NCI-H748 (cell line): ENCODE data around the gene FOXI1.
A peak's percentile ranks its signal among the peaks of the same experiment; 100 is the strongest.

Experiments used
- DNase-seq: peaks from one replicate; lab custom pipeline; 2025; ENCODE audit not compliant: unreplicated experiment; lab: John Stamatoyannopoulos, UW

FOXI1 gene

DNA sequence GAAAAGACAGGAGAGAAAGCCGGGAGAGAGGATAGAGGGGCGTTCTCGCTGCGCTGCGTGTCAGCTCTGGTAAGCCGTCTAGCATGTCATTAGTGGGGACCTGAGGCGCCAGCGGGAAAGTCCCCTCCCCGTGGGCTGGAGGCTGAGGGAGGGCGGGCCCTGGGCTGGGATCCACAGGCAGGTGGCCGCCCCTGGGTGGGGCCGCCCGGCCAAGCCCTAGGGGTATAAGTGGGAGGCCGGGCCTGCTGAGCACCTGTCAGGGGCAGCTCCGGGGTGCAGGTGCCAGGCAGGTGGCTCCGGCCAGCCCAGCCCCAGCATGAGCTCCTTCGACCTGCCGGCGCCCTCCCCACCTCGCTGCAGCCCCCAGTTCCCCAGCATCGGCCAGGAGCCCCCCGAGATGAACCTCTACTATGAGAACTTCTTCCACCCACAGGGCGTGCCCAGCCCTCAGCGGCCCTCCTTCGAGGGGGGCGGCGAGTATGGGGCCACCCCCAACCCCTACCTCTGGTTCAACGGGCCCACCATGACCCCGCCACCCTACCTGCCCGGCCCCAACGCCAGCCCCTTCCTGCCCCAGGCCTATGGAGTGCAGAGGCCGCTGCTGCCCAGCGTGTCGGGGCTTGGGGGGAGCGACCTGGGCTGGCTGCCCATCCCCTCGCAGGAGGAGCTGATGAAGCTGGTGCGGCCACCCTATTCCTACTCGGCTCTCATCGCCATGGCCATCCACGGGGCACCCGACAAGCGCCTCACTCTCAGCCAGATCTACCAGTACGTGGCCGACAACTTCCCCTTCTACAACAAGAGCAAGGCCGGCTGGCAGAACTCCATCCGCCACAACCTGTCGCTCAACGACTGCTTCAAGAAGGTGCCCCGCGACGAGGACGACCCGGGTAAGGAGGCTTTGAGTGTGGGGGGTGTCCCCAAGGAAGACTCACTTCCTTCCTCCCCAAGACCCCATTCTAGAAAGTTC, at the start of gene FOXI1:
FOXI1 (plus strand) TSS at position 256 of the 970 bp plus-strand sequence; CDS start at position 317, 61 bp downstream.
- peak; percentile 90 for DNase-seq

- no peak for DNase-seq
These were observed 49.0 kb upstream of the FOXI1 start for GRCh38 chr5:170056561-170057267.

DNA sequence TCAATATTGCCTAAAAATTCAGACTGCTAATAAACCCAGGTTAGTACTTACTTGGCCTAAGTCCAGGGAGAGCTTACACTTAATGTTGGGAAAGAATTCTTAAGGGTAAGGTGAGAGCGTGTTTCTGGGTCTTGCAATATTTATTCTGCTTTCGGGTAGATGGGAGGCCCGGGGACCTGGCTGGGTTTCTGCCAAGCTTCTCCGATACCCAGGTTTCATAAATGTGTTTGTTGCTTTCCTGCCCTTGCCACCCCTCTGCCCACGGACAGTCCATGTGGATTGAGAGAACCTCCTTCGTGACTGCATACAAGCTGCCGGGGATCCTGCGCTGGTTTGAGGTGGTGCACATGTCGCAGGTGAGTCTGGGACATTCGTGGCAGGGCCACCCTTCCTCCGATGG, 48.4 kb upstream of the FOXI1 start:
- DNase-seq: no peak

DNA sequence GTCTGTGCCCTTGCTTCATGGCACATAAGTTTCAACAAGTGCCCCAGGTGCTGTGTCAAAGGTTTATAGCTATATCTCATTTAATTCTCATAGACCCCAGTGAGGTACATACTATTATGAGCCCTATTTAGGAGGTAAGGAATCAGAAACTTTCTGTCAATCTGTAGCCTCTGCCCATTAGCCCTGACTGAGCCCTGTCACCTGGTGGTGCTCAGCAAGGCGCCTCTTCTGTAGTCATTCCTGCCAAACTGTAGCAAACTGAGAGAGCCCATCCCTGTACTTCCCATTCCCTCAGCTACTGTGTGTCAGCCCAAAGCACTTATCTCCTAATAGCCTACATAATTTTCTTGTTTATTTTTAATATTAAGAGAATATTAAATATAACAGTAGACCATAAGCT, 46.5 kb upstream of the FOXI1 start:
- DNase-seq: no peak

- DNase-seq: peak; percentile 25
These were observed 38.5 kb upstream of the FOXI1 start for GRCh38 chr5:170067152-170067551.

- DNase-seq: no peak
These were observed 38.0 kb upstream of the FOXI1 start for GRCh38 chr5:170067574-170068170.

DNA sequence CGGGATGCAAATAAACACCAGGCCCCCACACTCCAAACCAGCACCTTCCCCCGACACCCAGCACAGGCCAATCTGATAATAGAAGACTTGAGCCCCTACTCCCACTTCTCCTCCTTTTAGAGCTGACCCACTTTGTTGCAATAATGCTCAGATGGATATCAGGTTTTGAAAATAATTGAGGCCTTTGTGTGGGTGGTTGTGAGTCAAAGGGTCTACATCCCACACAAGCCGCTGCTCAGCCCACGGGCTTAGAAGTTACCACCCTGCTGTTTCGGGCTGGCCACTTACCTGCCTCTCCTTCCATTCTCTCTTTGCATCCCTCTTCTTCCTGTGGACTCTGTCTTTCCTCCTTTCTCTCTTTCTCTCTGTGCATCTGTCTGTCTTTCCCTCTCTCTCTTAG, 36.2 kb upstream of the FOXI1 start:
- no peak for DNase-seq

DNA sequence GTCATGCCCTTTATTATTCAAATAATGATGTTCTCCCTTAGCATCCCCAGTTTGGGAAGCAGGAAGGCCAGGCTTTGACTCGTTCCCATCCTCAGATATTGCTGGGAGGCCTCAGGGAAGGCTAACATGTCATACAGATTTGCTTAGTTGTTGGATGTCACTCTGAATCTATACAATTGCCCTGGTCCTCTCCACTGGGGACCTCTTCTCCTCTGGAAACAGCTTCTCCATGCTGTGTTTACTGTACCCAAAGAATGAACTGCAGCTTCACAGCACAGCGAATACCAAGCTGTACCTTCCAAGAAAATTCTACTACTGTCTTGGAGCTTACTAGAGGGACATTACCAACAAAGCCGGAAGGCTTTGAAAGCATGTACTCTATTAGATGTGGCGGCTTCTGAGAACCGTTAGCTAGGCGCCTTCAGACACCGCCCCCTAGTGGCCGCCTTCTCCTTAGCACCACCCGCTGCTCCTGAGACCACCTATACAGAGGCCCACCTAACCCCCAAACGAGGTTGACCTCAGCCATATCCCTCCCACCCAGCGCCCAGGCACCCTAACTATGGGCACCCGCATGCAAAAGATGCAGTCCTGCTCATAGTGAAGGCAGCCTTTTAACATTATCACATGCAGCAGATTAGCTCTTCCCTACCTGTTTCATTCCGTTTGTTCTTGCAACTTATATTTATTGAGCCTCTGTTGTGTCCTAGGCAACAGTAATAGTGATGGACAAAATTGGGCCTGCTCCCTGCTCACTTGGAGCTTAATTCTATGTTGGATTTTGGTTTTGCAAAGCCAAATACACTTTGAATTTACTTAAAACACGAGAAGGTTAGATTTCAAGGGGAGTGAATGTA, 34.9 kb upstream of the FOXI1 start:
- no peak for DNase-seq

DNA sequence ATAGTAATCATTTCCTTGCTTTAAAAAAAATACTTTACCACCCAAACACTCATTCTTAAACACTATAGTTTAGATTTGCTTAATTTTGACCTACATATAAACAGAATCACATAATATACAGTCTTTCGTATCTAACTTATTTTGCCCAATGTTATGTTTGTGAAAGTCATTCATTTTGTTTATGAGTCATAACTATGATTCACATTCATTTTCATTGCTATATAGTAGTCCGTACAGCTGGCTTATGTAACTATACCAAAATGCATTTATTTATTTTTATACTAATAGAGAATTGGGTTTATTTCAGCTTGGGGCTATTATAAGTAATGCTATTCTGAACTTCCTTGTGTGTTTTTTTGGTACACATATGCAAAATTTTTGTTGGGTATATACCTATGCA, 33.9 kb upstream of the FOXI1 start:
- no peak for DNase-seq

DNA sequence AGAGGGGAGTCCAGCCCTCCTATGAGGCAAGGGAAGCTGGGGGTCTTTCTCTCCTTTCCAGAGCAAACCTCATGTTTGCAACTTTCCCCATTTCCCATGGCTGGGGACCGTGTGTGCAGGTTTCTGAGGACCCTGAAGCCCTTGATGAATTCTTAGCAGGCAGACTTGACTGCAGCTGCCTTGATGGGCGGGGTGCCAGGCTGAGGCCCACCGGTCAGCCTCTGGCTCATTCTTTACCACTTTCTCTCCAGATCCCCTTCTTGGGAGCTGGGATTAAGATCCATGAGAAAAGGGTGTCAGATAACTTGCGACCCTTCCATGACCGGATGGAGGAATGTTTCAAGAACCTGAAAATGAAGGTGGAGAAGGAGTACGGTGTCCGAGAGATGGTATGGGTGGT, 30.0 kb upstream of the FOXI1 start:
- no peak for DNase-seq

DNA sequence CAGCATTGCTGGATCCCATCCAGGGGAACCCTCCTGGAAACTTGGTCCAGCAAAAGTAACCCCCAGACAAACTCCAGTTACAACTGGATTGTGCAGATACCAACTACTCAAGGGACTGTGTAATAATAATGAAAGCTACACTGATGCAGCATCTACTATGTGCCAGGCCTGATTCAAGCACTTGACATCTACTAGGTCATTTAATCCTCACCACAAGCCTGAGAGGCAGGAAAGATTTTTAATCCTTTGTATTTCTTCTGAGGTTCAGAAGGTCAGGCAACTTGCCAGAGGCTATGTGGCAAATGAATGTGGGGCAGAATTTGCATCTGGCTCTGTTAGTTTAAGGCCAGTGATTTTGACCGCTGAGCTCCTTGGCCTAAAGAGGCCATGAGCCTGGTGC, 29.5 kb upstream of the FOXI1 start:
- no peak for DNase-seq

DNA sequence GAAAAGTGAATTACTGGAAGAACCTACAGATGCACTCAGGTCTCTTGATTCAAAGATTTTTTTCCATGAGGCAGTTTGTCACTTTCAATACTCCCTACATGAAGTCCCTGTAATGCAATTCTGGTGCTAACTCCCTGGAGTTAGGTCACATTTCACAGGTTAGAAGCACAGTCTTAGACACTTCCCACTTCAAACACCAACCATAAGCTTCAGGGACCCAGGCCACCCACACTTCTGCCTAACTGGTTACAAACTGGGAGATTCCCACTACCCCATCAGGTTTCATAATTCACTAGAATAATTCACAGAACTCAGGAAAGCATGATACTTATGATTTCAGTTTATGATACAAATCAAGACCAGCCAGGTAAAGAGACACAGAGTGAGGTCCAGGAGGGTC, 29.0 kb upstream of the FOXI1 start:
- DNase-seq: no peak

GRCh38 chr5:170077526-170077925, 28.2 kb upstream of the FOXI1 start:
- DNase-seq: no peak

GRCh38 chr5:170078458-170078857, 27.2 kb upstream of the FOXI1 start:
- DNase-seq: no peak

DNA sequence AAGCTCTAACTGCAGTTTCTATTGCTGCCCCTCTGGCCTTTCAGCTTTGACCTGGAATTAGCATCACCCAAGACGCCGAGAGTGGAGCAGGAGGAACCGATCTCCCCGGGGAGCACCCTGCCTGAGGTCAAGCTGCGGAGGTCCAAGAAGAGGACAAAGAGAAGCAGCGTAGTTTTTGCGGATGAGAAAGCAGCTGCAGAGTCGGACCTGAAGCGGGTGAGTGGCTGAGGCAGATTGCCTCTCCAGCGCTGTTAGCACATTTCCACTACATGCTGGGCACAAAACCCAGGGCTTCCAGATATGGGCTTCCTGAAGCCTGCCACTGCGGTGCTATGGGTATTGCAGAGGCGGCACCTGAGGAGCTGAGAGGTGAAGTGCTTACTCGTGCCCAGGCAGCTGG, 26.8 kb upstream of the FOXI1 start:
- no peak for DNase-seq

GRCh38 chr5:170080217-170080616, 25.5 kb upstream of the FOXI1 start:
- no peak for DNase-seq

- no peak for DNase-seq
These were observed 24.8 kb upstream of the FOXI1 start for GRCh38 chr5:170080786-170081445.

- no peak for DNase-seq
These were observed 24.1 kb upstream of the FOXI1 start for GRCh38 chr5:170081616-170082015.

DNA sequence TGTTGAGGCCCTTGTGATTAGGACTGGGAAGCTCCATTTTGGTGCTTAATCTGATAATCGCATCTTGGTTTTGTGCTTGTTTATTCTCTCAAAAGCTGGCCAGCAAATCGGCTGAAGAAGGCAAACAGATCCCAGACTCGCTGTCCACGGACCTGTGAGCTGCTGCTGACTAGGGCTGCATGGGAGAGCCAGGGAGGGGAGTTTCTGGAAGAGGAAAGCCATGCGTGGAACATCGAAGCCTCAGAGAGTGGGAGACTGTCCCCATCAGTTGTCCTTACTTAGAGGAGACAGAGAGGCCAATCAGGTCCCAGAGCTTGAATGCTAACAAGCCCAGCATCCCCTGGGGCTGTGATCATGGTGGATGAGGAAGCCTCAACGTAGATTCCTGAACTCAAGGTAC, 23.0 kb upstream of the FOXI1 start:
- no peak for DNase-seq

- DNase-seq: no peak
These were observed 18.4 kb upstream of the FOXI1 start for GRCh38 chr5:170087168-170087817.
